Measurements from ENCODE around the gene PLSCR4.
"Not testable (repeated sequence)": the region's sequence is repeated elsewhere in the genome, so short reads cannot be mapped to it uniquely, and the experiment has no call there.

PLSCR4 gene, protein sequence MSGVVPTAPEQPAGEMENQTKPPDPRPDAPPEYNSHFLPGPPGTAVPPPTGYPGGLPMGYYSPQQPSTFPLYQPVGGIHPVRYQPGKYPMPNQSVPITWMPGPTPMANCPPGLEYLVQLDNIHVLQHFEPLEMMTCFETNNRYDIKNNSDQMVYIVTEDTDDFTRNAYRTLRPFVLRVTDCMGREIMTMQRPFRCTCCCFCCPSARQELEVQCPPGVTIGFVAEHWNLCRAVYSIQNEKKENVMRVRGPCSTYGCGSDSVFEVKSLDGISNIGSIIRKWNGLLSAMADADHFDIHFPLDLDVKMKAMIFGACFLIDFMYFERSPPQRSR

DNA sequence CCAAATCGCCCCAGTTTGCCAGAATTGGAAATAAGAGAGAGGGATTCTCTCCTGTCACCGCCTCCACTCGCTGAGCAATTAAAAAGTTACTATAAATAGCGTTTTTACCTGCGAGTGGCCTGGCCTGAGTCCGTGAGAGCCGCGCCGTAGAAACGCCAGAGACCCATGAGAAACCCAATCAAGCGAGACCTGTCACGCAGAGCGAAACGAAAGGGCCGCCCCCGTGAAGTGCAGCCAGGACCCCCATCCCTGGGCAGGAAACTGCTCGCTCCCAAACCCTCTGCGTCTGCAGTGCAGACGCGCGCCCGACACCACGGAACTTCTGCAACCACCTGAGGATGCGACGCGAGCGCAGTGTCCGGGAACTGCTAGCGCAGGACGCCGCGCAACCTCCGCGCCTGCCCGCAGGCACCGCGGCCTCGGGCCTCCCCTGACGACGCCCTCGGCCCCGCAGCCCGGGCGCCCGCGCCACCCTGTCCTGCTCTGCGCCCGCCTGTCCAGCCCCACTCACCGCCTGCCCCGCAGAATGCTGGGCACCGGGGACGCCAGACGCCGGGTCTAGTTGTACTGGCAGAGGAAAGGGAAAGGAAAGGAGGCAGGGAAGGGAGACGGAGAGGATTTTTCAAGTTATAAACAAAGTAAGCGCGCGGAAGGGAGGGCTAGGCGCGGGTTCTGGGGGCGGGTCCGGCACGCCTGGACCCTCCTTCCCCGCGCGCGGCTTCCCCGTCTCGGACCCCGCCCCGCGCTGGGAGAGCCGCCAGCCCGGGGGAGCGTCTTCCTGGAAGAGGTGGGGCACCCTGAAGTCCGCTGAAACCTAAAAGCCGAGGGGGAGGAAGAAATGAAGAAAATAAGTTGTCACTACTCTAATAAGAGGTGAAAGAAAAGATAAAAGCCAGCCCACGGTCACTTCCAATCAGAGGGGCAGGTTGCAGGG is at the start of gene PLSCR4:
PLSCR4 (minus strand) TSS at position 657 of the 934 bp plus-strand sequence. CDS start 29,034 bp downstream, outside the sequence.
- DNase-seq (ENCODE audit: low read depth, low spot score): peak; percentile 81

DNA sequence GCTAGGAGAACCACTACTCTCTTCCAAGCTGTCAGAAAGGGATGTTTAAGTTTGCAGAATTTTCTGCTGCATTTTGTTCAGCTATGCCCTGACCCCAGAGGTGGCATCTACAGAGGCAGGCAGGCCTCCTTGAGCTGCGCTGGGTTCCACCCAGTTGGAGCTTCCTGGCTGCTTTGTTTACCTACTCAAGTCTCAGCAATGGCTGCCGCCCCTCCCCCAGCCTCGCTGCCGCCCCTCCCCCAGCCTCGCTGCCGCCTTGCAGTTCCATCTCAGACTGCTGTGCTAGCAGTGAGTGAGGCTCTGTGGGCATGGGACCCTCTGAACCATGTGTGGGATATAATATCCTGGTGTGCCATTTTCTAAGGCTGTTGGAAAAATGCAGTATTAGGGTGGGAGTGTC is 42.5 kb upstream of the PLSCR4 start:
- not testable (repeated sequence) for DNase-seq (ENCODE audit: low read depth, low spot score)

DNA sequence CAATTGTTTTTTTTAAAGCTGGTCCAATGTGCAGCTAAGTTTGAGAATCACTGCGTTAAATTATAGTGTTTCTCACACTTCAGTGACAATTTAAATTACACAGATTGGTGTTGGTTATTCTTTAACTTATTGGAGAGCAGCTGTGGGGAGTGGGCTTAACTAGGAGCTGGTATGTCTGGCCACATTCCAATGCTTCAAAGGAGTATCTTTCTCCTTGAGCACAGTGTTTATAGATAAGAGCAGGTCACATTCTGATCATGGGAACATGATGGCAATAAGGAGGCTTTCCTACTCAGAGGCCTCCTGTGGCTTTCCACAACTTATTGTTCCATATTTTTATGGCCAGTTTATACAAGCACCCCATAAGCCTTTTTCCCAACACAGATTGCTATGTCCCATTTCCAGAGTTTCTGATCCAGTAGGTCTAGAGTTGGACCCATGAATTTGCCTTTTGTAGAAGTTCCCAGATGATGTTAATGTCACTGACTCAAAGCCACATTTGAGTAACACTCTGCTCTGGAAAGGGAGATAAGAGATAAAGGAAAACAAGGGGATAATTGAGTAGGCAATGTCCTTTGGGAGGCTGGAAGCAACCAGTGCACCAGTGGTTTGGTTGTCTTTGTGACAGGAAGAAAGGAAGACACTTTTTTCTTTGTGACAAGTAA is 33.0 kb upstream of the PLSCR4 start:
- DNase-seq (ENCODE audit: low read depth, low spot score): no peak

DNA sequence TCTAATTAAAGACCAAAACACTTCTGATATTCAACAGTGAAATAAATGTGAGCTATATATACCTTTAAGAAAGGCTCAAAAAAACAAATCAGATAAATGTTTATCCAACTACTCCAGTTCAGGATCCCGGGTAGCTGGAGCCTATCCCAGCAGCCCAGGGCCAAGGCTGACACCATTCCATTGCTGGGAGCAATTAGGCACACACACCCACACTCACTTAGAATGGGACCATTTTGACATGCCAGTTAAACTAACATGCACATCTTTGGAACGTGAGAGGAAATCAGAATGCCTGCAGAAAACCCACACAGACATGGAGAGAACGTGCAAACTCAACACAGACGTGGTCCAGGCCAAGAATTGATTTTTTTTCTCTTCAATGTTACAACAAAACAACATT is 30.0 kb upstream of the PLSCR4 start:
- DNase-seq (ENCODE audit: low read depth, low spot score): peak; percentile 20

DNA sequence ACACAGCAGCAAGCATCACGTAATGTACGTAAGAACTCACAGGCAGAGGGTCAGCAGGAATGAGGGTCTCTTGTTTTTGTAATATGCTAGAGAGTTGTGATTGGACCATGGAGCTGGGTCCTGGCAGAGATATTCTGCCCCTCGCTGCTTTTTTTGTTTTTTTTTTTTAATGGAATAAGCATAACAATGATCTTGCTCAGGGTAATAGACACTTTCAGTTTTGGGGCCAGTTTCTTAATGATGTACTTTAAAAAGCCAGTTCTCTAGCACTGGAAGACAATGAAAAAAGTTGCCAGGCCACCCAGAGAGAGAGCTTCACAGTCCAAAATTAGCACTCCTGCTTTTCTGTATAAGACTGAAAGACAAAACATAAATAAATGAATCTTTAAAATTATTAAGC is 29.0 kb upstream of the PLSCR4 start:
- DNase-seq (ENCODE audit: low read depth, low spot score): no peak

DNA sequence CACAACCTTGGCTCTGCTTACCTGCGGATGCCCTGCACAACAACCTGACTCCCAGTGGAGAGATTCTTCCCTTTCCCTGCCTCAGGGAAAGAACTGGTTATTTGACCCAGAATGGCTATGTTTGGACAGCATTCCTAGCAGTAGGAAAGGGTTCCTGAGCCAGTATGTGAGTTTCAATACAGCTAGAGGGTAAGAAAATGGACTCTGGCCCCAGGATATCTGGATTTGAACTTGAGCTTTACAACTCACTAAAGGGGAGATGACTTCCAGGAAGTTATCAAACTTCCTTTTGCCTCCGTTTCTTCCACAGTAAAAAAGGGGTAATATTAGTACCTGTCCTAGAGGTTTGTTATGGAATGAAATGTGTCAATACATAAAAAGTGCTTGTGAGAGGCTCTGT is 28.1 kb upstream of the PLSCR4 start:
- no peak for DNase-seq (ENCODE audit: low read depth, low spot score)

DNA sequence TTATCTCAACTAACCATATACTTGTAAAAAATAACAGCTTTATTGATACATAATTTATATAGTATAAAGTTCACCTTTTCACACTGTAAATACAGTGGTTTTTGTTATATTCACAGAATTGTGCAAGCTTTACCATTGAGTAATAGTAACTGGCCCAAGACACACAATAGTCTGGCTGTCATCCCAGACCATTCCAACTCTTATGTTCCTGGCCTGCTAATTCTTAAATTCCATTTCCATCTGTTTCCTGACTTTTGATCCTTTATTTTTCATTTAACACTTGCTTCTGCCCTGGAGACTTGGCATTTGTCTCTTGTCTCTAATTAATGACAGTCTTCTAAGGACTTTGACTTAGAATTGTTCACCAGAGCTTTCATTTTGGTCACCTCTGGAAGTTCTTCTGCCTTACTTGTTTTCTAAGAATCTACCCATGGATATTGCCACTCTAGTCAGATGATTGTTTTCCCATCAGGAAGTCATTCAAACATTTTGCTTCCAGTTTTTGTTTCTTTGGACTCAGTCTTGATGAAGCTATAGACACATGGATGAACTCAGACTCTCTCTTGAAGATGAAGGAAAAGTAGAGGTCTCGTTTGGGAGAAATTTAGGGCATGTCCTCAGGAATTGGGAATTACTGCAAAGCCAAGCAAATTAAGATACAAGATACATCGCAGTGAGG is 27.2 kb upstream of the PLSCR4 start:
- DNase-seq (ENCODE audit: low read depth, low spot score): peak; percentile 77

DNA sequence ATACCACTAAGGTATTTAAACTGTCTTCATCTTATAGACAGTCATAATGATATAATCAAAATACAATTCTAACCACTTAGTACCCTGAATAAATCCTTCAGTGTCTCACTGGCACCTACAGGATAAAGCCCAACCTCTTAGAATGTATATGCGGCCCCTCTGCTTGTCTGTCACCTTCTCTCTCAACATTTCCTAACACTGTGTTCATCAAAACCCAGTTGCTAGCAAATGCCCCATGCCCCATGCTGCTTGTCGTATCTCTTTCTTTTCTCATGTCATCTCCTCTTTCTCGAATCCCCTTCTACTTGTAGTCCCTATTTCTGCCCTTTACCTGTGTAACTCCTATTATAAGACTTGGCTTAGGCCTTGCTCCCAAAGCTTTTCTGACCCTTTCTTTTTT is 24.6 kb upstream of the PLSCR4 start:
- no peak for DNase-seq (ENCODE audit: low read depth, low spot score)

DNA sequence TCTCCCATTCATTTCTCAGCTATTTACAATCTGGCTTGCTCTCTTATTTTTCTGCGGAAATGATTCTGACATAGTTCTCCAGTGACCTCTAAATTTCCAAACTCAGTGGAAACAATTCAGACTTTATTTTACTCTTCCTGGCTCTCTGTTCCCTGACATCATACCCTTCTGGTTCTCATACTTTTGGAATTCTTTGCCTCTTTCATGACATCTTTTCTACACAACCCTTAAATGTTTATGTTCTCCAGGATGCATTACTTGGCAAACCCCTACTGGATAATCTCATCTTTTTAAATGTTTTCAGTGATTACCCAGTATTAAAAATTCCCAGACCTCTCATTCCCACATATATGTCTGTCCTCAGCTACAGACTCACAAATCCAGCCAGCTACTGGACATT is 23.9 kb upstream of the PLSCR4 start:
- peak; percentile 16 for DNase-seq (ENCODE audit: low read depth, low spot score)

DNA sequence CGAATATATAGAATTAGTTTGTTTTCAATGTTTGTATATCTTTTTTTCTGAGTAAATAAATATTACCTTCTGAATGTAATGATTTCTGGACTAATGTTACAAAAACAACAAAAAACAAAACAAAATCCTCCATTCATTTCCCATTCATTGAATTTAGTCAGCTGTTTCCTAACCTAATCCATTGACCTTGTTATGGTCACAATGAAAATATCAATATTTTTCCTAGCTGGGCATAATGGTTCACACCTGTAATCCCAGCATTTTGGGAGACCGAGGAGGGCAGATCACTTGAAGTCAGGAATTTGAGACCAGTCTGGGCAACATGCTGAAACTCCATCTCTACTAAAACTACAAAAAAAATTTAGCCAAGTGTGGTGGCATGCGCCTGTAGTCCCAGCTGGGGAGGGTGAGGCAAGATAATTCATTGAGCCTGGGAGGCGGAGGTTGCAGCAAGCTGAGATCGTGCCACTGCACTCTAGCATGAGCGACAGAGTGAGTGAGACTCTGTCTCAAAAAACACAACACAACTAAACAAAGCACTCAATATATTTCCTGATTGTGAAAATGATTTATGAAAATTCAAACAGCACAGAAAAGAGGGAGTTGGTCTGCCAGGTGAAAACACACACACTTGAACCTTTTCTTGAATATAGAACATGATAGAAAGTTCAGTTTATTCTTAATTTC is 23.0 kb upstream of the PLSCR4 start:
- DNase-seq (ENCODE audit: low read depth, low spot score): no peak

DNA sequence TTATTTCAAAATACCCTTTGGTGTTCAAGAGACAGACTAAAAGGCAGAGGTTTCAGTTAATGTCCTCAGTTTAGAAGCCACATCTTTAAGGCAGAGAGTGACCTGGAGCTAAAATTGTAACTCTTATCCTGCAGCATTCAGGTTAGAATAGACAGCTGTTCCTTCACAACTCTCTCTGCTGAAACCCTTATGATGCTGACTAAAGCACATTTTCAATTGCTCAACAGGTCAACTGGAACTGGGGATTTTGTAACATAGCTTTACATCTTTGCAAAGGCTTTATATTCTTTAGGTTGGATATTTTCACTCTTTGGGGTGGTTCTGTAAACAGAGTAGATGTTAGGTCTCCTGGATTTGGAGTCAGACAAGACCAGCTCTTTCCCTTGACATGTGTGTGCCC is 20.3 kb upstream of the PLSCR4 start:
- no peak for DNase-seq (ENCODE audit: low read depth, low spot score)

DNA sequence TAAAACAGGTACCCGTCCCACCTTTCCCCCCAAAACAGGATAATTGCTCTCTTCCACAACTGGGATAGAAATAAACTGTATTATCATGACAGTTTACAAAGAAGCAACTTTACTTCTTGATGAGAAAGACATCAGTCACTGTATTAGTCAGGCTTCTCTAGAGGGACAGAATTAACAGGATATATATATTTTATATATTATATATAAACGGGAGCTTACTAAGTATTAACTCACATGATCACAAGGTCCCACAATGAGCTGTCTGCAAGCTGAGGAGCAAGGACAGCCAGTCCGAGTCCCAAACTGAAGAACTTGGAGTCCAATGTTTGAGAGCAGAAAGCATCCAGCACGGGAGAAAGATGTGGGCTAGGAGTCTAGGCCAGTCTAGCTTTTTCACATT is 18.4 kb upstream of the PLSCR4 start:
- no peak for DNase-seq (ENCODE audit: low read depth, low spot score)

DNA sequence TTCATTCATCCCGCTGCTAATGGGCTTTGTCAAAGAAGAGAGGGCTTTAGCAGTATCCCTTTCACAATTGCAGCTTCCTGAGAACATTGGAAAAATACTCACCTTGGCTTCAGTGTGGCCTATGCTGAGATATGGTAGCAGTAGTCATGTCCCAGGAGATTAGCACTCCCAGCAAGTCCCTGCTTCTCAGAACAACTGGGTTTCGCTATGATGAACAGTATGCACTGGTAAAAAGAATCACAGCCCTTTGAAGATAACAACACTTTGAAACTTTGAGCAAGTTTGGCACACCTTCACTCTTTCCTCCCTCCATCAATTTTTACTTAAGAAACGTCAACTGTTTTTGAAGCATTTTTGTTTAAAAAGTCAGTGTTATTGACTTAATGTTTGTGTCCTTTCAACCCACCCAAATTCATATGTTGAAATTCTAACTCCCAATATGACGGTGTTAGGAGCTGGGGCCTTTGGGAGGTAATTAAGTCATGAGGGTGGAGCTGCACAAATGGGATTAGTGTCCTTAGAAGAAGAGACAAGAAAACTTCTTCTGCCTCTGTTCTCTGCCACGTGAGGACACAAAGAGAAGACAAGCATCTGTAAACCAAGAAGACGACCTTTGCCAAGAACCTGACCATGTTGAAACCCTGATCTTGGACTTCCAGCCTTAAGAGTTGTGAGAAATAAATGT is 17.8 kb upstream of the PLSCR4 start:
- DNase-seq (ENCODE audit: low read depth, low spot score): no peak

DNA sequence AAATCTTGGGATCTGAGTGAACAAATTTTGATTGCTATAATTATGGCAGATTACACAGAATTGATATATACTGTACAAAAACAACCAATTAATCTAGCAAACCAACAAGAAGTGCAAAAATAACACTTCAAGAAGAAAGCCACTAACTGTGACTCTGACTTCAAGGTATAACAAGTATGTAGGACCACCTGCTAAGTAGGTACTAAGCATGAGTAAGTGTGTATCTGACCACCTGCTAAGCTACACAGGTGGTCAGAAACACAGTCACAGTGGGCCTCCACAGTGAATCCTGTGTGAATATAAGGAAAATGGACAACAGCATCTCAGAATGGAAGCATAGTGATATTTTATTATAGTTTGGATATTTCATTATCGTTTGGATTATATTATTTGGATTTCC is 14.8 kb upstream of the PLSCR4 start:
- no peak for DNase-seq (ENCODE audit: low read depth, low spot score)

DNA sequence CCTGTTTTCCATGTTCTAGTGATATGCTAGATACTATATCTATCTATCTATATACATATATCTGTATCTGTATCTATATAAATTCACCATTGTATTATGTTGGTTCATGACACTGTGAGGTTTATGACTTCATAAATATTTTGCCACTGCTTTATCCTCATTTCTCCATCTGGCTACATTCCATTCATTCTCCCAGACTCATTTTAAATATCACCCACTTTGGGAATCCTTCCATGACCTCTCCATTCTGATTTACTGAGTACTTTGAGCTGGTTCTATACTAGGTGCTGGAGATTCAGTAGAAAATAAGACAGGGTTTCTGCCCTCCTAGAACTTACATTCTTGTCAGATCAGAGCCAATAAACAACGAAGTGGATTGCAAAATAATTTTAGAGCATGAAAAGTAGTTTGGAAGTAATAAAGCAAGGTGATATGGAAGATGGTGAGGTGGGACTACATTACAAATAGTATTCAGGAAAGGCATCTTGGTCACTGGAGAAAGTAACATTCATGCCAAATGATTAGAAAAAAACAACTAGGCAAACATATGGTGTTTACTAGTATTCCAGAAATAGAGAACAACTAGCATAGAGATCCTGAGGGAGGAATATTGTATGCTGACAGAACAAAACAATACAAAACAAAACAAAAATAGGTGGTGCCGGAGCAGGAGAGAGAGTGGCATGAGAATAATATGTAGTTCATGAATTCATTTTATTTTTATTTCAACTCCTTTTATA is 11.6 kb upstream of the PLSCR4 start:
- DNase-seq (ENCODE audit: low read depth, low spot score): no peak

DNA sequence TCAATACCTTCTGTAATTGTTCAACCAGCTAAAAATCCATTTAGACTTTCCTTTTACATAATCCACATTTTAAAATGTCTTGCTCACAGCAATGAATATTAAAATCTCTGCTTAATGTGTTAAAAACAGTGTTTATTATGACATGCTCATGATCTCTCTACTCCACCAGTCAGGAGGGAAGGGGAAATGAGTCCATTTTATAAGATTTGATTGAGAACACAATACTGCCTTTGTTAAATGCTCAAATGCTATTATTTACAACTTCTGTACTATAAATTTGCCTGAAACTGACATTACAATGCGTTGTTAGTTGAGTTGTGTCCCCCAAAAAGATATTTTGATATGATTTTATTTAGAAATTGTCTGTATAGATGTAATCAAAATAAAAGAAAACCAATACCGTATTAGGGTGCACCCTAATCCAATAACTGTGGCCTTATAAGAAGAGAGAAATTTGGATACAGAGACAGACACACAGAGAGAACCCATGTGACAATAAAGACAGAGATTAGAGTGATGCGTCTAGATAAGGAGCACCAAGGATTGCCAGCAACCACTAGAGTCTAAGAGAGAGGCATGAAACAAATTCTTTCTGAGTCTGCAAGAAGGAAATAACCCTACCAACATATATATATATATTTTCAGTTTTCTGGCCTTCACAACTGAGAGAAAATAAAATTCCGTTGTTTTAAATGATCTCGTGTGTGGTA is 9.1 kb upstream of the PLSCR4 start:
- DNase-seq (ENCODE audit: low read depth, low spot score): no peak

DNA sequence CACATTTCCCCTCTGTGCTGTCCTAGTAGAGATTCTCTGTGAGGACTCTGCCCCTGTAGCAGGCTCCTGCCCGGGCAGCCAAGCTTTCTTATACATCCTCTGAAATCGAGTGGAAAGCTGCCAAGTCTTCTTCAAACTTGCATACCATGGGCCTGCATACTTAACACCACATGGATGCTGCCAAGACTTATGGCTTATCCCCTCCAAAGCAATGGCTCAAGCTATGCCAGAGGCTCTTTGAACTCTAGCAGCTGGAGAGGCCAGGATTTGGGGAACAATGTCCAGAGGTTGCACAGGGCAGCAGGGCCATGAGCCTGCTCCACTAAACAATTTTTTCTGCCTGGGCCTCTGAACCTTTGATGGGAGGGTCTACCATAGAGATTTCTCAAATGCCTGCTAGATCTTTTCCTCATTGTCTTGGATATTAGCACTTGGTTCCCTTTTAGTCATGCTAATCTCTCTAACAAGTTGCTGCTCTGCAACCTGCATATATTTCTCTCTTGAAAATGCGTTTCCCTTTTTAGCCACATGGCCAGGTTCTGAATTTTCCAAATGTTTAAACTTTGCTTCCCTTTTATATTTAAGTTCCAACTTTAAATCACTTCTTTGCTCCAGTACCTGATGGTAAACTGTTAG is 6.1 kb upstream of the PLSCR4 start:
- DNase-seq (ENCODE audit: low read depth, low spot score): peak; percentile 48

DNA sequence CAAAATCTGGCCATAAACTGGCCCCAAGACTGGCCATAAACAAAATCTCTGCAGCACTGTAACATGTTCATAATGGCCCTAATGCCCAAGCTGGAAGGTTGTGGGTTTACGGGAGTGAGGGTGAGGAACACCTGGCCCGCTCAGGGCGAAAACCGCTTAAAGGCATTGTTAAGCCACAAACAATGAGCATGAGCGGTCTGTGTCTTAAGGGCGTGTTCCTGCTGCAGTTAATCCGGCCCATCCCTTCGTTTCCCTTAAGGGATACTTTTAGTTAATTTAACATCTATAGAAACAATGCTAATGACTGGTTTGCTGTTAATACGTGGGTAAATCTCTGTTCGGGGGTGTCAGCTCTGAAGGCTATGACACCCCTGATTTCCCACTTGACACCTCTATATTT is 1.5 kb upstream of the PLSCR4 start:
- DNase-seq (ENCODE audit: low read depth, low spot score): not testable (repeated sequence)

DNA sequence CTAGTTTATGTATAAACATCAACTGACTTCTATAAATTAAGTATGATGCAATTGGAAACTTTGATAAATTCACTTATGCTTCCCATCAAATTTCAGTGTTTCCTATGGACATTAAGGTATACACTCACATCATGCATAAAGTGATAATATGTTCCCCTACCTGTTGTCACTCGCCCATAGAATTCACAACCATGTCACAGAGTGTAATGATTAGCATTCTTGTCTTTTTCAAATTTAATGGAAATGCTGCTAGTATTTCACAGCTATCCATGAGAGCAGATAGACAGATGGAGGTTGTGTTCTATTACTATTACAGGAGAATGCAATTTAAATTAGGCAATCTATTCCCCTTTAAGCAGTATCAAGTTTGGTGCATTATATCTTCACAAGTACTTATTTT is 984 bp downstream of the PLSCR4 start:
- DNase-seq (ENCODE audit: low read depth, low spot score): no peak

All from astrocyte of the hippocampus (primary cell).